IMR-90 (cell line): ENCODE data around the gene UNC5A.

ENCODE experiments used
- BHLHE40 ChIP-seq: fragments of 150-350 bp; IDR thresholded peaks from 2 replicates; pipeline ENCODE4 v1.6.1; 2016; ENCODE audit warnings: mild to moderate bottlenecking, low read depth, low read length
- CEBPB ChIP-seq: IDR thresholded peaks from 2 replicates; pipeline ENCODE4 v1.6.1; 2012; ENCODE audit warnings: low read depth, low read length, improper control_type of control experiment
- FOS ChIP-seq: fragments of 150-350 bp; IDR thresholded peaks from 2 replicates; pipeline ENCODE4 v1.6.1; 2016; ENCODE audit warnings: low read depth, low read length
- MAFK ChIP-seq: IDR thresholded peaks from 2 replicates; pipeline ENCODE4 v1.6.1; 2012; ENCODE audit warnings: low read depth, low read length, improper control_type of control experiment
- MXI1 ChIP-seq: IDR thresholded peaks from 2 replicates; pipeline ENCODE4 v1.6.1; 2012; ENCODE audit warnings: low read depth, mild to moderate bottlenecking, low read length, moderate library complexity, borderline replicate concordance
- NFE2L2 ChIP-seq: fragments of 150-350 bp; IDR thresholded peaks from 2 replicates; pipeline ENCODE4 v1.6.1; 2016; ENCODE audit warnings: low read depth, mild to moderate bottlenecking, low read length
- POLR2A ChIP-seq: IDR thresholded peaks from 2 replicates; pipeline ENCODE4 v1.6.1; 2012; ENCODE audit warnings: mild to moderate bottlenecking, low read depth, low read length
- RAD21 ChIP-seq: IDR thresholded peaks from 2 replicates; pipeline ENCODE4 v1.6.1; 2012; ENCODE audit warnings: low read length, improper control_type of control experiment
- RFX5 ChIP-seq: IDR thresholded peaks from 2 replicates; pipeline ENCODE4 v1.8.0; 2012; ENCODE audit warnings: low read depth, mild to moderate bottlenecking, low read length, moderate library complexity
- TF ChIP-seq, protein P1 (sequence below): conservative IDR thresholded peaks from 2 replicates; pipeline ENCODE4 v1.5.1; 2012; ENCODE audit warnings: mild to moderate bottlenecking, low read depth, low read length, improper control_type of control experiment
- TF ChIP-seq, protein P2 (sequence below): fragments of 150-350 bp; IDR thresholded peaks from 2 replicates; pipeline ENCODE4 v1.6.1; 2017; ENCODE audit warnings: mild to moderate bottlenecking, antibody characterized with exemption, low read length, low read depth
- TF ChIP-seq, protein P3 (sequence below): fragments of 150-350 bp; IDR thresholded peaks from 2 replicates; pipeline ENCODE4 v1.6.1; 2016; ENCODE audit warnings: low read depth, mild to moderate bottlenecking, low read length, moderate library complexity, borderline replicate concordance

DNA sequence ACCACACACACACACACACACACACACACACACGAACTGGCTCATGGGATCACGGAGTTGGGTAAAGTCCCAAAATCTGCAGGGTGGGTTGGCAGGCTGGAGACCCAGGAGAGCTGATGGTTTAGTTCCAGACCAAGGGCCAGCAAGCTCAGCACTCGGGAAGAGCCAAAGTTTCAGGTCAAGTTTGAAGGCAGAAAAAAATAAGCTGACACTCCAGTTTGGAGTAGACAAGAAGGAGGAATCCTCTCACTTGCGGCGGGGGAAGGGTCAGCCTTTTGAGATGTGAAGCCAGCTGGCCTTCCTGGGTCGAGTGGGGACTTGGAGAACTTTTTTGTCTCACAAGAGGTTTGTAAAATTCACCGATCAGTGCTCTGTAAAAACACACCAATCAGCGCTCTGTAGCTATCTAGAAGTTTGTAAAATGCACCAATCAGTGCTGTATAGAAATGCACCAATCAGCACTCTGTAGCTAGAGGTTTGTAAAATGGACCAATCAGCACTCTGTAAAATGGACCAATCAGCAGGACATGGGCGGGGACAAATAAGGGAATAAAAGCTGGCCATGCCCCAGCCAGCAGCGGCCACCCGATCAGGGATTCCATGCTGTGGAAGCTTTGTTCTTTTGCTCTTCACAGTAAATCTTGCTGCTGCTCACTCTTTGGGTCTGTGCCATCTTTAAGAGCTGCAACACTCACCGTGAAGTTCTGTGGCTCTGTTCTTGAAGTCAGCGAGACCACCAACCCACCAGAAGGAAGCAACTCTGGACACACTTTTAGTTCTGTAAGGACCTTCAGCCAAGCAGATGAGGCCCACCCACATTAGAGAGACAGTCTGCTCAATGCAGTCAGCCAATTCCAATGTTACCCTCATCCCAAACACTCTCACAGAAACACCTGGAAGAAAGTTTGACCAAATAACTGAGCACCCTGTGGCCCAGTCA, 37.8 kb upstream of the UNC5A start:
- TF ChIP-seq, protein P1, sequence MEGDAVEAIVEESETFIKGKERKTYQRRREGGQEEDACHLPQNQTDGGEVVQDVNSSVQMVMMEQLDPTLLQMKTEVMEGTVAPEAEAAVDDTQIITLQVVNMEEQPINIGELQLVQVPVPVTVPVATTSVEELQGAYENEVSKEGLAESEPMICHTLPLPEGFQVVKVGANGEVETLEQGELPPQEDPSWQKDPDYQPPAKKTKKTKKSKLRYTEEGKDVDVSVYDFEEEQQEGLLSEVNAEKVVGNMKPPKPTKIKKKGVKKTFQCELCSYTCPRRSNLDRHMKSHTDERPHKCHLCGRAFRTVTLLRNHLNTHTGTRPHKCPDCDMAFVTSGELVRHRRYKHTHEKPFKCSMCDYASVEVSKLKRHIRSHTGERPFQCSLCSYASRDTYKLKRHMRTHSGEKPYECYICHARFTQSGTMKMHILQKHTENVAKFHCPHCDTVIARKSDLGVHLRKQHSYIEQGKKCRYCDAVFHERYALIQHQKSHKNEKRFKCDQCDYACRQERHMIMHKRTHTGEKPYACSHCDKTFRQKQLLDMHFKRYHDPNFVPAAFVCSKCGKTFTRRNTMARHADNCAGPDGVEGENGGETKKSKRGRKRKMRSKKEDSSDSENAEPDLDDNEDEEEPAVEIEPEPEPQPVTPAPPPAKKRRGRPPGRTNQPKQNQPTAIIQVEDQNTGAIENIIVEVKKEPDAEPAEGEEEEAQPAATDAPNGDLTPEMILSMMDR: no peak
- TF ChIP-seq BHLHE40: no peak
- no peak for TF ChIP-seq RAD21
- TF ChIP-seq RFX5: no peak
- no peak for TF ChIP-seq MAFK
- no peak for TF ChIP-seq POLR2A
- no peak for TF ChIP-seq FOS
- TF ChIP-seq, protein P2, sequence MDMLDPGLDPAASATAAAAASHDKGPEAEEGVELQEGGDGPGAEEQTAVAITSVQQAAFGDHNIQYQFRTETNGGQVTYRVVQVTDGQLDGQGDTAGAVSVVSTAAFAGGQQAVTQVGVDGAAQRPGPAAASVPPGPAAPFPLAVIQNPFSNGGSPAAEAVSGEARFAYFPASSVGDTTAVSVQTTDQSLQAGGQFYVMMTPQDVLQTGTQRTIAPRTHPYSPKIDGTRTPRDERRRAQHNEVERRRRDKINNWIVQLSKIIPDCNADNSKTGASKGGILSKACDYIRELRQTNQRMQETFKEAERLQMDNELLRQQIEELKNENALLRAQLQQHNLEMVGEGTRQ: no peak
- TF ChIP-seq, protein P3, sequence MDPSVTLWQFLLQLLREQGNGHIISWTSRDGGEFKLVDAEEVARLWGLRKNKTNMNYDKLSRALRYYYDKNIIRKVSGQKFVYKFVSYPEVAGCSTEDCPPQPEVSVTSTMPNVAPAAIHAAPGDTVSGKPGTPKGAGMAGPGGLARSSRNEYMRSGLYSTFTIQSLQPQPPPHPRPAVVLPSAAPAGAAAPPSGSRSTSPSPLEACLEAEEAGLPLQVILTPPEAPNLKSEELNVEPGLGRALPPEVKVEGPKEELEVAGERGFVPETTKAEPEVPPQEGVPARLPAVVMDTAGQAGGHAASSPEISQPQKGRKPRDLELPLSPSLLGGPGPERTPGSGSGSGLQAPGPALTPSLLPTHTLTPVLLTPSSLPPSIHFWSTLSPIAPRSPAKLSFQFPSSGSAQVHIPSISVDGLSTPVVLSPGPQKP: no peak
- no peak for TF ChIP-seq MXI1
- no peak for TF ChIP-seq NFE2L2
- no peak for TF ChIP-seq CEBPB
